Stimulated activated memory B cell treated with anti-CD40 and anti-IgM and Interleukin-4, amounts not matched to agents 10 μg/mL and 1 μg/mL and 100 μg/mL, for 72 hours (primary cell): ENCODE results near the gene ATP5F1E.
"Not testable (repeated sequence)": the region's sequence is repeated elsewhere in the genome, so short reads cannot be mapped to it uniquely, and the experiment has no call there.

ENCODE experiments used
- ATAC-seq: fragments of 150-1000 bp; cut with Tn5 transposase; 2 replicates; pipeline ENCODE4 v1.10.0; 2021
- H3K27ac Mint-ChIP-seq: one replicate; pipeline ENCODE4 v1.8.0; 2022; ENCODE audit warnings: mild to moderate bottlenecking, mixed read lengths
- H3K27me3 Mint-ChIP-seq: one replicate; pipeline ENCODE4 v1.8.0; 2022; ENCODE audit warnings: mixed read lengths
- H3K36me3 Mint-ChIP-seq: one replicate; pipeline ENCODE4 v1.8.0; 2022; ENCODE audit warnings: mixed read lengths
- H3K4me1 Mint-ChIP-seq: one replicate; pipeline ENCODE4 v1.8.0; 2022; ENCODE audit warnings: mixed read lengths
- H3K4me3 Mint-ChIP-seq: one replicate; pipeline ENCODE4 v1.8.0; 2022; ENCODE audit warnings: mild to moderate bottlenecking, moderate library complexity, mixed read lengths
- H3K9me3 Mint-ChIP-seq: one replicate; pipeline ENCODE4 v1.8.0; 2022; ENCODE audit warnings: mixed read lengths

The ATP5F1E gene

GRCh38 chr20:59050437-59050836, 18.3 kb upstream of the ATP5F1E start:
- H3K27me3 Mint-ChIP-seq: peaks cover 28% of the 10 kb centered on the region
- no peak overlapping the region for H3K4me3 Mint-ChIP-seq
- H3K27ac Mint-ChIP-seq: no peak overlapping the region
- no peak for ATAC-seq
- H3K9me3 Mint-ChIP-seq: no peaks in the 10 kb centered on the region
- H3K36me3 Mint-ChIP-seq: no peaks in the 10 kb centered on the region
- peaks cover 8% of the 10 kb centered on the region for H3K4me1 Mint-ChIP-seq

- no peak for ATAC-seq
- Mint-ChIP-seq H3K9me3 (no peaks in the 10 kb centered on the region), H3K27ac (no peak overlapping the region), H3K27me3 (peaks cover 28% of the 10 kb centered on the region), H3K36me3 (no peaks in the 10 kb centered on the region), H3K4me3 (no peak overlapping the region), H3K4me1 (peaks cover 13% of the 10 kb centered on the region)
Measured at GRCh38 chr20:59048681-59049030, 16.5 kb upstream of the ATP5F1E start.

GRCh38 chr20:59047938-59048680, 16.0 kb upstream of the ATP5F1E start:
- Mint-ChIP-seq H3K4me3 (no peak overlapping the region), H3K27ac (no peak overlapping the region), H3K9me3 (no peaks in the 10 kb centered on the region), H3K27me3 (peaks cover 28% of the 10 kb centered on the region), H3K36me3 (no peaks in the 10 kb centered on the region), H3K4me1 (peaks cover 18% of the 10 kb centered on the region)
- ATAC-seq: no peak

- H3K4me1 Mint-ChIP-seq: peaks cover 21% of the 10 kb centered on the region
- H3K27ac Mint-ChIP-seq: no peak overlapping the region
- no peaks in the 10 kb centered on the region for H3K9me3 Mint-ChIP-seq
- no peak overlapping the region for H3K4me3 Mint-ChIP-seq
- no peak for ATAC-seq
- no peaks in the 10 kb centered on the region for H3K36me3 Mint-ChIP-seq
- H3K27me3 Mint-ChIP-seq: peaks cover 26% of the 10 kb centered on the region
Measured at GRCh38 chr20:59046862-59047261, 14.7 kb upstream of the ATP5F1E start.

GRCh38 chr20:59044796-59045195, 12.7 kb upstream of the ATP5F1E start:
- peak overlapping the region; percentile 91 for H3K27ac Mint-ChIP-seq
- peaks cover 35% of the 10 kb centered on the region for H3K4me1 Mint-ChIP-seq
- peaks cover 8% of the 10 kb centered on the region for H3K27me3 Mint-ChIP-seq
- H3K36me3 Mint-ChIP-seq: peaks cover 14% of the 10 kb centered on the region
- no peak for ATAC-seq
- H3K4me3 Mint-ChIP-seq: no peak overlapping the region
- H3K9me3 Mint-ChIP-seq: no peaks in the 10 kb centered on the region

GRCh38 chr20:59044295-59044694, 12.2 kb upstream of the ATP5F1E start:
- H3K4me3 Mint-ChIP-seq: no peak overlapping the region
- H3K4me1 Mint-ChIP-seq: peaks cover 37% of the 10 kb centered on the region
- ATAC-seq: no peak
- H3K9me3 Mint-ChIP-seq: no peaks in the 10 kb centered on the region
- H3K36me3 Mint-ChIP-seq: peaks cover 15% of the 10 kb centered on the region
- peak overlapping the region; percentile 91 for H3K27ac Mint-ChIP-seq
- peaks cover 3% of the 10 kb centered on the region for H3K27me3 Mint-ChIP-seq

GRCh38 chr20:59043698-59044097, 11.6 kb upstream of the ATP5F1E start:
- H3K4me3 Mint-ChIP-seq: peak overlapping the region; percentile 98
- peaks cover 15% of the 10 kb centered on the region for H3K36me3 Mint-ChIP-seq
- no peak for ATAC-seq
- no peaks in the 10 kb centered on the region for H3K9me3 Mint-ChIP-seq
- peak overlapping the region; percentile 91 for H3K27ac Mint-ChIP-seq
- H3K4me1 Mint-ChIP-seq: peaks cover 41% of the 10 kb centered on the region
- no peaks in the 10 kb centered on the region for H3K27me3 Mint-ChIP-seq

- H3K27ac Mint-ChIP-seq: peak overlapping the region; percentile 91
- peaks cover 42% of the 10 kb centered on the region for H3K4me1 Mint-ChIP-seq
- H3K4me3 Mint-ChIP-seq: peak overlapping the region; percentile 98
- ATAC-seq: peak; percentile 99
- no peaks in the 10 kb centered on the region for H3K9me3 Mint-ChIP-seq
- no peaks in the 10 kb centered on the region for H3K27me3 Mint-ChIP-seq
- peaks cover 15% of the 10 kb centered on the region for H3K36me3 Mint-ChIP-seq
Measured at GRCh38 chr20:59042796-59043631, 10.9 kb upstream of the ATP5F1E start.

- H3K4me1 Mint-ChIP-seq: peaks cover 42% of the 10 kb centered on the region
- ATAC-seq: peak; percentile 62
- no peaks in the 10 kb centered on the region for H3K27me3 Mint-ChIP-seq
- peak within 1 kb of the TSS; percentile 91 for H3K27ac Mint-ChIP-seq
- peaks cover 16% of the 10 kb centered on the region for H3K36me3 Mint-ChIP-seq
- peak within 1 kb of the TSS; percentile 98 for H3K4me3 Mint-ChIP-seq
- no peaks in the 10 kb centered on the region for H3K9me3 Mint-ChIP-seq
Measured at GRCh38 chr20:59042151-59042795, 10.1 kb upstream of the ATP5F1E start, which contains the start of gene PRELID3B. TSS of gene PRELID3B (minus strand) at chr20:59042786. CDS start at chr20:59042730, 56 bp downstream.

- H3K9me3 Mint-ChIP-seq, H3K27me3 Mint-ChIP-seq, ATAC-seq: not testable (repeated sequence)
- Mint-ChIP-seq H3K36me3 (peaks cover 24% of the 10 kb centered on the region), H3K4me1 (peaks cover 42% of the 10 kb centered on the region), H3K4me3 (peak overlapping the region; percentile 98), H3K27ac (peak overlapping the region; percentile 91)
Measured at GRCh38 chr20:59041487-59041886, 9.4 kb upstream of the ATP5F1E start.

GRCh38 chr20:59040667-59041066, 8.5 kb upstream of the ATP5F1E start:
- peak overlapping the region; percentile 91 for H3K27ac Mint-ChIP-seq
- H3K9me3 Mint-ChIP-seq: no peaks in the 10 kb centered on the region
- H3K27me3 Mint-ChIP-seq: no peaks in the 10 kb centered on the region
- H3K36me3 Mint-ChIP-seq: peaks cover 32% of the 10 kb centered on the region
- peaks cover 42% of the 10 kb centered on the region for H3K4me1 Mint-ChIP-seq
- no peak for ATAC-seq
- peak overlapping the region; percentile 98 for H3K4me3 Mint-ChIP-seq

- Mint-ChIP-seq H3K27ac (no peak overlapping the region), H3K9me3 (no peaks in the 10 kb centered on the region), H3K27me3 (no peaks in the 10 kb centered on the region), H3K4me3 (no peak overlapping the region), H3K4me1 (peaks cover 40% of the 10 kb centered on the region), H3K36me3 (peaks cover 46% of the 10 kb centered on the region)
- no peak for ATAC-seq
Measured at GRCh38 chr20:59039233-59039632, 7.1 kb upstream of the ATP5F1E start.

GRCh38 chr20:59037386-59037785, 5.3 kb upstream of the ATP5F1E start:
- Mint-ChIP-seq H3K27me3 (no peaks in the 10 kb centered on the region), H3K4me3 (no peak overlapping the region), H3K36me3 (peaks cover 51% of the 10 kb centered on the region), H3K27ac (no peak overlapping the region), H3K9me3 (no peaks in the 10 kb centered on the region), H3K4me1 (peaks cover 32% of the 10 kb centered on the region)
- no peak for ATAC-seq

- no peaks in the 10 kb centered on the region for H3K27me3 Mint-ChIP-seq
- no peak for ATAC-seq
- peaks cover 21% of the 10 kb centered on the region for H3K4me1 Mint-ChIP-seq
- H3K36me3 Mint-ChIP-seq: peaks cover 49% of the 10 kb centered on the region
- H3K27ac Mint-ChIP-seq: no peak overlapping the region
- H3K4me3 Mint-ChIP-seq: no peak overlapping the region
- H3K9me3 Mint-ChIP-seq: no peaks in the 10 kb centered on the region
Measured at GRCh38 chr20:59035381-59035780, 3.2 kb upstream of the ATP5F1E start.

GRCh38 chr20:59033616-59034165, 1.6 kb upstream of the ATP5F1E start:
- Mint-ChIP-seq H3K27me3 (no peaks in the 10 kb centered on the region), H3K4me3 (no peak overlapping the region), H3K4me1 (peaks cover 25% of the 10 kb centered on the region), H3K9me3 (no peaks in the 10 kb centered on the region), H3K36me3 (peaks cover 52% of the 10 kb centered on the region), H3K27ac (no peak overlapping the region)
- ATAC-seq: no peak
